Measurements from ENCODE around the gene YIPF7.

- TF ChIP-seq CTCF (IDR thresholded peaks at IDR 0.05) (no peak), POLR2A (IDR thresholded peaks at IDR 0.05) (no peak)
These were observed 34.8 kb downstream of the YIPF7 start for GRCh38 chr4:44616621-44617020.

Data from lower leg skin (tissue), 3 donors.